SU-DHL-6 (cell line): ENCODE results near the gene CLCN1.

Experiments
- H2AFZ ChIP-seq: fragments of 200-600 bp; sonication (generic); 2 replicates; pipeline ENCODE4 v1.6.1; 2014; ENCODE audit warnings: low read depth, mild to moderate bottlenecking, moderate library complexity, mixed read lengths, antibody characterized with exemption, low read length; ENCODE audit not compliant: severe bottlenecking
- H3F3A ChIP-seq: fragments of 200-600 bp; shearing (Covaris generic); 2 replicates; pipeline ENCODE4 v1.6.0; 2016; ENCODE audit warnings: antibody characterized with exemption, mild to moderate bottlenecking; ENCODE audit not compliant: insufficient read depth
- H3K27ac ChIP-seq: fragments of 200-600 bp; sonication (generic); 2 replicates; pipeline ENCODE4 v1.5.1; 2016; ENCODE audit warnings: low read depth, mild to moderate bottlenecking, low read length, moderate library complexity, mixed read lengths
- H3K27me3 ChIP-seq: fragments of 200-600 bp; sonication (generic), shearing (Covaris generic); 2 replicates; pipeline ENCODE4 v1.6.0; 2014; ENCODE audit warnings: mild to moderate bottlenecking, low read length
- H3K36me3 ChIP-seq: fragments of 200-600 bp; sonication (generic); 2 replicates; pipeline ENCODE4 v1.6.1; 2014; ENCODE audit warnings: mild to moderate bottlenecking, low read length, mixed read lengths
- H3K4me2 ChIP-seq: fragments of 300-600, 200-600 bp; shearing (Covaris generic), sonication (generic); 2 replicates; pipeline ENCODE4 v1.6.0; 2014; ENCODE audit warnings: low read length, low read depth, mild to moderate bottlenecking; ENCODE audit not compliant: poor library complexity, severe bottlenecking
- H3K4me3 ChIP-seq: fragments of 200-600 bp; sonication (generic); 2 replicates; pipeline ENCODE4 v1.5.1; 2014; ENCODE audit warnings: antibody characterized with exemption, low read length, mild to moderate bottlenecking, mixed read lengths; ENCODE audit not compliant: insufficient read depth, poor library complexity, severe bottlenecking
- H3K79me2 ChIP-seq: fragments of 200-600 bp; sonication (generic); 2 replicates; pipeline ENCODE4 v1.6.1; 2014; ENCODE audit warnings: mild to moderate bottlenecking, low read length, moderate library complexity; ENCODE audit not compliant: insufficient read depth
- H3K9ac ChIP-seq: fragments of 200-600 bp; sonication (generic); 2 replicates; pipeline ENCODE4 v1.7.0; 2014; ENCODE audit warnings: mild to moderate bottlenecking, low read length
- H3K9me2 ChIP-seq: fragments of 200-600 bp; sonication (generic); replicated peaks from 2 replicates; pipeline ENCODE4 v1.6.1; 2014; ENCODE audit warnings: low read length; ENCODE audit not compliant: insufficient read depth
- H3K9me3 ChIP-seq: fragments of 200-600 bp; sonication (generic); 2 replicates; pipeline ENCODE4 v1.6.1; 2014; ENCODE audit warnings: low read length, mixed read lengths; ENCODE audit not compliant: insufficient read depth
- H4K20me1 ChIP-seq: fragments of 200-600 bp; sonication (generic); 2 replicates; pipeline ENCODE4 v1.6.1; 2014; ENCODE audit warnings: low read depth, mild to moderate bottlenecking, antibody characterized with exemption, low read length, moderate library complexity, mixed read lengths
- EZH2phosphoT487 ChIP-seq: fragments of 200-600 bp; sonication (generic), shearing (Covaris generic); conservative IDR thresholded peaks from 2 replicates; pipeline ENCODE4 v1.6.1; 2018; ENCODE audit warnings: mild to moderate bottlenecking, antibody characterized with exemption, low read length, moderate library complexity, mixed read lengths
- TF ChIP-seq, protein P1 (sequence below): fragments of 200-600 bp; sonication (generic); IDR thresholded peaks from one replicate; pipeline ENCODE4 v1.5.1; 2017; ENCODE audit warnings: antibody characterized with exemption, mild to moderate bottlenecking, low read length, moderate library complexity; ENCODE audit not compliant: insufficient read depth, poor library complexity, severe bottlenecking

Gene CLCN1

DNA sequence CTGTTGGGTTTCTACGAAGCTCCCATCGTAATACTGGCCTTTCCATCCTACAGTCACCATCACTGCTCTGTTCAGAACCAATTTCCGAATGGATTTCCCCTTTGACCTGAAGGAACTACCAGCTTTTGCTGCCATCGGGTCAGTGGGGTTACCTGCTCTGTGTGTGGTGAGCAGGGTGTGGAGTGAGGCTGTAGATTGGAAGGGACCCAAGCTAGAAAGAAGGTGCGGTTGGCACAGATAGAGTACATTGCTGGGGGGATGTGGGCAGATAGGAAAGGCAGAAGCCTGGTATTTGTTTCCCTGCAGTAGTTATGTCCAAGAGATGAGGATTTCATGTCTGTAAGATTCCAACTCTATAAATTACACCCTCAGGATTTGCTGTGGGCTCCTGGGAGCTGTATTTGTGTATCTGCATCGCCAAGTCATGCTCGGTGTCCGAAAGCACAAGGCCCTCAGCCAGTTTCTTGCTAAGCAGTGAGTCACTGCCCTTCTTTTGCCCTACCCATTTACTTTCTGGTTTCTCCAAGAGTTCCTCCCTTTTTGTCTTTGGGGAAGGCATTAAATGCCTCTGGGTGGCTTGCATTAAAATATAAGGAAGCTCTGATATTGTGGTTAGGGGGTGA is 15.4 kb downstream of the CLCN1 start:
- no peaks in the 10 kb centered on the region for H4K20me1 ChIP-seq
- H3K4me3 ChIP-seq, result no peak overlapping the region
- no peak overlapping the region for H3K4me2 ChIP-seq
- no peak overlapping the region for H3K9ac ChIP-seq
- no peaks in the 10 kb centered on the region for H3K9me2 ChIP-seq
- no peaks in the 10 kb centered on the region for H3K79me2 ChIP-seq
- no peaks in the 10 kb centered on the region for H3K9me3 ChIP-seq
- H3K27me3 ChIP-seq, result no peaks in the 10 kb centered on the region
- H3K27ac ChIP-seq, result no peak overlapping the region
- H2AFZ ChIP-seq, result no peak overlapping the region
- H3F3A ChIP-seq, result no peaks in the 10 kb centered on the region
- H3K36me3 ChIP-seq, result no peaks in the 10 kb centered on the region
- TF ChIP-seq, protein P1, sequence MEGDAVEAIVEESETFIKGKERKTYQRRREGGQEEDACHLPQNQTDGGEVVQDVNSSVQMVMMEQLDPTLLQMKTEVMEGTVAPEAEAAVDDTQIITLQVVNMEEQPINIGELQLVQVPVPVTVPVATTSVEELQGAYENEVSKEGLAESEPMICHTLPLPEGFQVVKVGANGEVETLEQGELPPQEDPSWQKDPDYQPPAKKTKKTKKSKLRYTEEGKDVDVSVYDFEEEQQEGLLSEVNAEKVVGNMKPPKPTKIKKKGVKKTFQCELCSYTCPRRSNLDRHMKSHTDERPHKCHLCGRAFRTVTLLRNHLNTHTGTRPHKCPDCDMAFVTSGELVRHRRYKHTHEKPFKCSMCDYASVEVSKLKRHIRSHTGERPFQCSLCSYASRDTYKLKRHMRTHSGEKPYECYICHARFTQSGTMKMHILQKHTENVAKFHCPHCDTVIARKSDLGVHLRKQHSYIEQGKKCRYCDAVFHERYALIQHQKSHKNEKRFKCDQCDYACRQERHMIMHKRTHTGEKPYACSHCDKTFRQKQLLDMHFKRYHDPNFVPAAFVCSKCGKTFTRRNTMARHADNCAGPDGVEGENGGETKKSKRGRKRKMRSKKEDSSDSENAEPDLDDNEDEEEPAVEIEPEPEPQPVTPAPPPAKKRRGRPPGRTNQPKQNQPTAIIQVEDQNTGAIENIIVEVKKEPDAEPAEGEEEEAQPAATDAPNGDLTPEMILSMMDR, result no peak
- TF ChIP-seq EZH2phosphoT487, result no peak

DNA sequence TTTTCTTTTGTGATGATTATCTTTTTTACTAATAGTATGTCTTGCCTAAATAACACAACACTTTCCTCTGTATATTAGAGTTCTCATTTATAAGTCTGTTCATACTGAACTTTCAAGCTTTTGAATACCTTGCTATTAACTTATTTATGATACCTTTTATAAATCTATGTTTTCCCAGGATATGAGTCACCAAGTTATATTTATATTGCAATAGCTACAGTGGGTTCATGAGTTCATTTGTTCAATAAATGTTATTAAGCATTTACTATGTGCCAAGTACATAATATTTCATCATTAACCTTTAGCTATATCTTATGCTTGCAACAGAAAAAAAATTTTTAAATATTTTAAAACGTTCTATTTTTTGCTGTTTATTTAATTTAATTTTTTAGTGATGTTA is 18.3 kb downstream of the CLCN1 start:
- Histone ChIP-seq H3K9me2 (no peaks in the 10 kb centered on the region), H3F3A (no peaks in the 10 kb centered on the region), H3K27me3 (no peaks in the 10 kb centered on the region), H3K4me3 (no peak overlapping the region), H3K9me3 (no peaks in the 10 kb centered on the region), H3K79me2 (no peaks in the 10 kb centered on the region), H2AFZ (no peak overlapping the region), H3K9ac (no peak overlapping the region), H4K20me1 (no peaks in the 10 kb centered on the region), H3K27ac (no peak overlapping the region), H3K4me2 (no peak overlapping the region), H3K36me3 (no peaks in the 10 kb centered on the region)
- TF ChIP-seq, protein P1, result no peak
- TF ChIP-seq EZH2phosphoT487, result no peak

DNA sequence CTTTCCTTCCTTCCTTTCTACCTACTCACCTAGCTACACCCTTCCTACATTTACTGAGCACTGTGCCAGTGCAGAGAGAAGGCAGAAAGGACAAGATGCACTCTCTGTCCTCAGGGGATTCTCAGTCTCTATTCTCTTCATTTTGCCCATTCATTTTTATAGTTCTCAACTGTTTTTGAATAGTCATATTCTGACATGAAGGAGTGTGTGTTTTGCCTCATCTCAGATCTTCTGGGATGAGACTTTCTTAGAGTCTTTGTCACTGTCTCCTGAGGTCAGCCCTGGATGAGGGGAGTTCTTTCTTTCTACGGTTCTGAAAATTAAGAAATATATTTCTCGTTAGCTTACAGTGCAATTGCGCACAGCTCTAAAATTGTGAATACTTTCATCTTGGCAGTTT is 21.3 kb downstream of the CLCN1 start:
- Histone ChIP-seq H3K9ac (no peak overlapping the region), H3K9me2 (no peaks in the 10 kb centered on the region), H2AFZ (no peak overlapping the region), H3F3A (no peaks in the 10 kb centered on the region), H3K79me2 (no peaks in the 10 kb centered on the region), H3K4me3 (no peak overlapping the region), H3K36me3 (no peaks in the 10 kb centered on the region), H3K27ac (no peak overlapping the region), H3K27me3 (no peaks in the 10 kb centered on the region), H4K20me1 (no peaks in the 10 kb centered on the region), H3K9me3 (no peaks in the 10 kb centered on the region), H3K4me2 (no peak overlapping the region)
- no peak for TF ChIP-seq EZH2phosphoT487
- TF ChIP-seq, protein P1, result no peak
